ENCODE results near the gene TTC39A. TPM values are rescaled to one million over a fixed set of nuclear protein-coding genes. Genes with fewer than 3 reads are reported as not detected.

Gene TTC39A
- total and polyA plus RNA-seq, 2 of the 13 experiments (the other 11 are each of a cell fraction or from before 2014, with no cell fraction given), result 0.33 to 1.5 TPM

GRCh38 chr1:51329443-51330325 is 678 bp downstream of the TTC39A start (continued):
- TF ChIP-seq ZNF264 (CRISPR knock-in tag; IDR thresholded peaks at IDR 0.05), result no peak
- TF ChIP-seq NR2C2 (CRISPR knock-in tag; IDR thresholded peaks at IDR 0.05; ENCODE audit: borderline replicate concordance), result no peak
- TF ChIP-seq DNMT3B (CRISPR knock-in tag; conservative IDR thresholded peaks at IDR 0.05), result no peak
- TF ChIP-seq RXRA (CRISPR knock-in tag; IDR thresholded peaks at IDR 0.05), result no peak
- no peak for TF ChIP-seq TMF1 (CRISPR knock-in tag; IDR thresholded peaks at IDR 0.05; ENCODE audit: low read depth)
- no peak for TF ChIP-seq NFATC3 (CRISPR knock-in tag; IDR thresholded peaks at IDR 0.05)
- no peak for TF ChIP-seq HOXA9 (CRISPR knock-in tag; IDR thresholded peaks at IDR 0.05; ENCODE audit: borderline replicate concordance)
- TF ChIP-seq SIN3B (IDR thresholded peaks at IDR 0.05; ENCODE audit: low read length), result no peak
- TF ChIP-seq, protein P1, sequence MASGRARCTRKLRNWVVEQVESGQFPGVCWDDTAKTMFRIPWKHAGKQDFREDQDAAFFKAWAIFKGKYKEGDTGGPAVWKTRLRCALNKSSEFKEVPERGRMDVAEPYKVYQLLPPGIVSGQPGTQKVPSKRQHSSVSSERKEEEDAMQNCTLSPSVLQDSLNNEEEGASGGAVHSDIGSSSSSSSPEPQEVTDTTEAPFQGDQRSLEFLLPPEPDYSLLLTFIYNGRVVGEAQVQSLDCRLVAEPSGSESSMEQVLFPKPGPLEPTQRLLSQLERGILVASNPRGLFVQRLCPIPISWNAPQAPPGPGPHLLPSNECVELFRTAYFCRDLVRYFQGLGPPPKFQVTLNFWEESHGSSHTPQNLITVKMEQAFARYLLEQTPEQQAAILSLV (CRISPR knock-in tag; IDR thresholded peaks at IDR 0.05; ENCODE audit: borderline replicate concordance), result no peak
- no peak for TF ChIP-seq TCF12 (IDR thresholded peaks at IDR 0.05)
- no peak for TF ChIP-seq TCF12 (CRISPR knock-in tag; IDR thresholded peaks at IDR 0.05)
- no peak for TF ChIP-seq RELA (CRISPR knock-in tag; IDR thresholded peaks at IDR 0.05)
- no peak for TF ChIP-seq NFE2 (CRISPR knock-in tag; IDR thresholded peaks at IDR 0.05)
- no peak for TF ChIP-seq SIX1 (CRISPR knock-in tag; IDR thresholded peaks at IDR 0.05; ENCODE audit: borderline replicate concordance)
- TF ChIP-seq FOXK2 (IDR thresholded peaks at IDR 0.05), result no peak
- TF ChIP-seq HNRNPL (IDR thresholded peaks at IDR 0.05; ENCODE audit: low read depth, low read length), result 0 out of 2 replicates have a peak, but pooled peaks have one; percentile 25
- 0 out of 2 replicates have a peak, but pooled peaks have one; percentile 13 for TF ChIP-seq MAX (IDR thresholded peaks at IDR 0.05)
- TF ChIP-seq ZNF703 (CRISPR knock-in tag; IDR thresholded peaks at IDR 0.05; ENCODE audit: borderline replicate concordance), result no peak
- TF ChIP-seq SP2 (CRISPR knock-in tag; IDR thresholded peaks at IDR 0.05), result no peak
- no peak for TF ChIP-seq FOXA1 (IDR thresholded peaks at IDR 0.05)
- TF ChIP-seq FOXA1 (CRISPR knock-in tag; IDR thresholded peaks at IDR 0.05), result peak; percentile 27; the same call in 1 of the 2 replicates
- no peak for TF ChIP-seq ZNF605 (CRISPR knock-in tag; IDR thresholded peaks at IDR 0.05)
- no peak for TF ChIP-seq ZNF609 (CRISPR knock-in tag; IDR thresholded peaks at IDR 0.05; ENCODE audit: borderline replicate concordance)
- no peak for TF ChIP-seq ZNF446 (CRISPR knock-in tag; IDR thresholded peaks at IDR 0.05)
- TF ChIP-seq CENPX (CRISPR knock-in tag; IDR thresholded peaks at IDR 0.05), result no peak
- no peak for TF ChIP-seq PHB2 (IDR thresholded peaks at IDR 0.05; ENCODE audit: partially characterized antibody)
